C4-2B (cell line): ENCODE data around the gene ACP7.

Source experiments
- H3K27ac ChIP-seq: fragments of 450-650 bp; 2 replicates; pipeline ENCODE4 v1.5.1; 2017
- CTCF ChIP-seq: fragments of 450-650 bp; conservative IDR thresholded peaks from 2 replicates; pipeline ENCODE4 v1.5.1; 2017; ENCODE audit warnings: mild to moderate bottlenecking
- ZFX ChIP-seq: fragments of 450-650 bp; IDR thresholded peaks from 2 replicates; pipeline ENCODE4 v1.6.1; 2017

ACP7 gene

GRCh38 chr19:39130337-39131254 lies 46.4 kb downstream of the ACP7 start:
- peak overlapping the region; percentile 97 for H3K27ac ChIP-seq
- TF ChIP-seq ZFX, result no peak
- TF ChIP-seq CTCF, result no peak

- TF ChIP-seq ZFX, result no peak
- TF ChIP-seq CTCF, result no peak
- peak overlapping the region; percentile 97 for H3K27ac ChIP-seq
Measured at GRCh38 chr19:39131255-39131755, 47.1 kb downstream of the ACP7 start.

GRCh38 chr19:39132344-39132969 lies 48.3 kb downstream of the ACP7 start:
- TF ChIP-seq CTCF, result no peak
- no peak for TF ChIP-seq ZFX
- peak overlapping the region; percentile 97; the same call in 1 of the 2 replicates for H3K27ac ChIP-seq

- H3K27ac ChIP-seq, result no peak overlapping the region
- TF ChIP-seq ZFX, result no peak
- no peak for TF ChIP-seq CTCF
Measured at GRCh38 chr19:39133431-39134270, 49.5 kb downstream of the ACP7 start.

GRCh38 chr19:39135701-39136100 lies 51.5 kb downstream of the ACP7 start:
- no peak for TF ChIP-seq ZFX
- no peak for TF ChIP-seq CTCF
- H3K27ac ChIP-seq, result no peak overlapping the region

- no peak overlapping the region for H3K27ac ChIP-seq
- TF ChIP-seq CTCF (no peak), ZFX (no peak)
Measured at GRCh38 chr19:39136225-39136940, 52.2 kb downstream of the ACP7 start.
